Measurements from ENCODE around the gene PIGZ. TPM values are rescaled to one million over a fixed set of nuclear protein-coding genes. Genes with fewer than 3 reads are reported as not detected.

PIGZ gene
- total RNA-seq, 1 donor: 4.0 TPM

GRCh38 chr3:196969660-196970546, 1.3 kb upstream of the PIGZ start:
- peak overlapping the region; percentile 78 for H3K4me3 ChIP-seq (ENCODE audit: insufficient read depth, low read length)
- TF ChIP-seq CTCF (IDR thresholded peaks at IDR 0.05; ENCODE audit: extremely low read depth, low read depth, low read length): peak; percentile 48
- no peaks in the 10 kb centered on the region for H4K20me1 ChIP-seq (ENCODE audit: insufficient read depth, low read length)
- H3K9me3 ChIP-seq (ENCODE audit: low read depth, low read length): no peaks in the 10 kb centered on the region
- H2AFZ ChIP-seq (ENCODE audit: low read length): peak overlapping the region; percentile 77
- peak overlapping the region; percentile 80 for H3K4me2 ChIP-seq (ENCODE audit: insufficient read depth, low read length)
- no peaks in the 10 kb centered on the region for H3K36me3 ChIP-seq (ENCODE audit: insufficient read depth, low read length)
- peak; percentile 98 for DNase-seq (ENCODE audit: insufficient read length, low spot score, missing footprints)
- peaks cover 11% of the 10 kb centered on the region for H3K4me1 ChIP-seq (ENCODE audit: insufficient read depth, low read length)
- no peaks in the 10 kb centered on the region for H3K79me2 ChIP-seq (ENCODE audit: insufficient read depth, low read length)
- H3K27me3 ChIP-seq (ENCODE audit: insufficient read depth, low read length): no peaks in the 10 kb centered on the region
- no peak overlapping the region for H3K27ac ChIP-seq (ENCODE audit: low read depth, low read length)

- H3K4me2 ChIP-seq (ENCODE audit: insufficient read depth, low read length): peak overlapping the region; percentile 80
- H3K4me1 ChIP-seq (ENCODE audit: insufficient read depth, low read length): peaks cover 11% of the 10 kb centered on the region
- H3K27me3 ChIP-seq (ENCODE audit: insufficient read depth, low read length): no peaks in the 10 kb centered on the region
- H3K27ac ChIP-seq (ENCODE audit: low read depth, low read length): no peak overlapping the region
- H3K4me3 ChIP-seq (ENCODE audit: insufficient read depth, low read length): peak overlapping the region; percentile 78
- H2AFZ ChIP-seq (ENCODE audit: low read length): peak overlapping the region; percentile 77
- H4K20me1 ChIP-seq (ENCODE audit: insufficient read depth, low read length): no peaks in the 10 kb centered on the region
- no peaks in the 10 kb centered on the region for H3K36me3 ChIP-seq (ENCODE audit: insufficient read depth, low read length)
- DNase-seq (ENCODE audit: insufficient read length, low spot score, missing footprints): peak; percentile 90
- no peaks in the 10 kb centered on the region for H3K79me2 ChIP-seq (ENCODE audit: insufficient read depth, low read length)
- H3K9me3 ChIP-seq (ENCODE audit: low read depth, low read length): no peaks in the 10 kb centered on the region
- TF ChIP-seq CTCF (IDR thresholded peaks at IDR 0.05; ENCODE audit: extremely low read depth, low read depth, low read length): no peak
Measured at GRCh38 chr3:196969134-196969659, 564 bp upstream of the PIGZ start.

GRCh38 chr3:196967412-196968232, 1.0 kb downstream of the PIGZ start:
- Histone ChIP-seq H3K79me2 (ENCODE audit: insufficient read depth, low read length) (no peaks in the 10 kb centered on the region), H4K20me1 (ENCODE audit: insufficient read depth, low read length) (no peaks in the 10 kb centered on the region), H2AFZ (ENCODE audit: low read length) (peak overlapping the region; percentile 85), H3K27ac (ENCODE audit: low read depth, low read length) (no peak overlapping the region), H3K9me3 (ENCODE audit: low read depth, low read length) (no peaks in the 10 kb centered on the region), H3K4me1 (ENCODE audit: insufficient read depth, low read length) (peaks cover 11% of the 10 kb centered on the region), H3K4me3 (ENCODE audit: insufficient read depth, low read length) (peak overlapping the region; percentile 78), H3K4me2 (ENCODE audit: insufficient read depth, low read length) (peak overlapping the region; percentile 86), H3K36me3 (ENCODE audit: insufficient read depth, low read length) (no peaks in the 10 kb centered on the region), H3K27me3 (ENCODE audit: insufficient read depth, low read length) (no peaks in the 10 kb centered on the region)
- peak; percentile 42 for DNase-seq (ENCODE audit: insufficient read length, low spot score, missing footprints)
- no peak for TF ChIP-seq CTCF (IDR thresholded peaks at IDR 0.05; ENCODE audit: extremely low read depth, low read depth, low read length)
